BE2C (cell line): ENCODE data around the gene MSS51.

Experiments
- DNase-seq: peaks from one replicate; pipeline ENCODE4 v3.0.0-alpha.2; 2020
- H3K27me3 ChIP-seq: fragments of 250-450 bp; sonication (Bioruptor Pico); 2 replicates; pipeline ENCODE4 v1.5.1; 2020; ENCODE audit warnings: mild to moderate bottlenecking
- H3K36me3 ChIP-seq: fragments of 250-450 bp; sonication (Bioruptor Pico); 2 replicates; pipeline ENCODE4 v1.5.1; 2020; ENCODE audit warnings: mild to moderate bottlenecking
- H3K4me1 ChIP-seq: fragments of 250-450 bp; sonication (Bioruptor Pico); 2 replicates; pipeline ENCODE4 v1.5.1; 2020
- H3K4me3 ChIP-seq: 2 replicates; pipeline ENCODE4 v1.5.1; 2011; ENCODE audit warnings: low read depth, low read length
- H3K9me3 ChIP-seq: fragments of 250-450 bp; sonication (Bioruptor Pico); 2 replicates; pipeline ENCODE4 v1.5.1; 2020
- TF ChIP-seq, protein P1 (sequence below): IDR thresholded peaks from 2 replicates; pipeline ENCODE4 v1.5.1; 2012; ENCODE audit warnings: mild to moderate bottlenecking, low read depth, low read length

Gene MSS51

DNA sequence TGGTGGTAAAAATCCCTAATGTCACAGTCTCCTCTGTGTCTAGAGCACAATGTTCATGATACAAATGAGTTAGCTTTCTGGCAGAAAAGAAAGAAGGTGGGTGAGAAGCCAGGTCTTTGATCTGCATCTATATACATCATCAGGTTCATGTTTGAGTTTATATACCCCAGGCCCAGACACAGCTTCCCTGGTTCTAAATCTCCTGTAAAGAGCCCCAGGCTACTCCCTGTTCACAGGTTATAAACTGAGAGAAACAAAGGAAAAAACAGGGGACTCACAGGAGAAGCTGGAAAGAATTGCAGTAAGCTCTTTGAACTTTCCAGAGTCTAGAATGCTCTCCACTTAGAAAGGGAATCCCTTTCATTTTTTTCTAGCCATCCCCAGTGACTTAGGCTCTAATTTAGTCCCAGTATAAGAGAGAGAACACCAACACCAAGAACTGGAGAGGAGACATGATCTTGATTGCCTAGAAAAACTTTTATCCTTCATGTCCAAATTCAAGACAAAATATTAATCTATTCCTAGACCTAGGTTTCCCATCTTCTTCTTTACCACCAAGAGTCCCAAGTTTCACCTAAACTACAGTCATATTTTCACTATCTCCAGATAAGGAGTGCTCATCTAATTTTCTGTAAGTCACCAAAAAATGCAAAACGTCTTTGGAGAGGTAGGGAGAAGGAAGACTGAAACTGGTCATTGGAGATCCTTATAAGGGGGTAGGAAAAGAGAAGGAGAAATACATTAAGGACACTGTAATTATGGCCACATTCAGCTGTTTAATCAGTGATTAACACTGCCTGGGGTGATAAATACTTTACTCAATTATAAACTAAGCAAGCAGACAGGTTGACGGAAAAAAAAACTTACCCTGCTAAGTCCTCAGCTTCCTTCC lies 469 bp downstream of the MSS51 start:
- no peaks in the 10 kb centered on the region for H3K27me3 ChIP-seq
- H3K9me3 ChIP-seq, result no peaks in the 10 kb centered on the region
- H3K36me3 ChIP-seq, result peaks cover 2% of the 10 kb centered on the region; the same call in 1 of the 2 replicates
- no peak overlapping the region for H3K4me3 ChIP-seq
- H3K4me1 ChIP-seq, result no peaks in the 10 kb centered on the region; the same call in 1 of the 2 replicates
- DNase-seq, result no peak
- TF ChIP-seq, protein P1, sequence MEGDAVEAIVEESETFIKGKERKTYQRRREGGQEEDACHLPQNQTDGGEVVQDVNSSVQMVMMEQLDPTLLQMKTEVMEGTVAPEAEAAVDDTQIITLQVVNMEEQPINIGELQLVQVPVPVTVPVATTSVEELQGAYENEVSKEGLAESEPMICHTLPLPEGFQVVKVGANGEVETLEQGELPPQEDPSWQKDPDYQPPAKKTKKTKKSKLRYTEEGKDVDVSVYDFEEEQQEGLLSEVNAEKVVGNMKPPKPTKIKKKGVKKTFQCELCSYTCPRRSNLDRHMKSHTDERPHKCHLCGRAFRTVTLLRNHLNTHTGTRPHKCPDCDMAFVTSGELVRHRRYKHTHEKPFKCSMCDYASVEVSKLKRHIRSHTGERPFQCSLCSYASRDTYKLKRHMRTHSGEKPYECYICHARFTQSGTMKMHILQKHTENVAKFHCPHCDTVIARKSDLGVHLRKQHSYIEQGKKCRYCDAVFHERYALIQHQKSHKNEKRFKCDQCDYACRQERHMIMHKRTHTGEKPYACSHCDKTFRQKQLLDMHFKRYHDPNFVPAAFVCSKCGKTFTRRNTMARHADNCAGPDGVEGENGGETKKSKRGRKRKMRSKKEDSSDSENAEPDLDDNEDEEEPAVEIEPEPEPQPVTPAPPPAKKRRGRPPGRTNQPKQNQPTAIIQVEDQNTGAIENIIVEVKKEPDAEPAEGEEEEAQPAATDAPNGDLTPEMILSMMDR, result no peak

DNA sequence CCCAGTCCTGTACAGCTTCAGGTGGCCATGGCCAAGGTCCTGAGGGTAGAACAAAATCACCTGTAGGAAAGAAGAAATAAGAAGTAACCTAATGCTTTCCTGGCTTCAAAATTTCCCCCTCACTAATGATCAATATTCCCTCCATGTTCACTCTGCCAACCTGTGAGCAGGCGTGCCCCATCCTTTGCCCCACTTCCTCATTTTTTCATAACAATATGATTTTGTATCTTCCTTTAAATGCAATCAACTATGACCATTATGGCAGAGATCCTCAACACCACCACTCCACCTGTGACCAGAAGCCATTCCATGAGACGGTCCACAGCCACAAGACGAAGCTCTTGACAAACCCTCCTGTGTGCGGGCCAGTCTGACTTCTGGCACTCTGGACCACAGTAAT lies 7.0 kb downstream of the MSS51 start:
- no peak overlapping the region for H3K4me3 ChIP-seq
- H3K9me3 ChIP-seq, result no peaks in the 10 kb centered on the region
- DNase-seq, result no peak
- 0 out of 2 replicates have a peak, but pooled peaks cover 3% of the 10 kb centered on the region for H3K4me1 ChIP-seq
- TF ChIP-seq, protein P1, result no peak
- 0 out of 2 replicates have a peak, but pooled peaks cover 3% of the 10 kb centered on the region for H3K36me3 ChIP-seq
- H3K27me3 ChIP-seq, result no peaks in the 10 kb centered on the region

- no peak overlapping the region for H3K4me3 ChIP-seq
- no peaks in the 10 kb centered on the region for H3K9me3 ChIP-seq
- no peaks in the 10 kb centered on the region for H3K27me3 ChIP-seq
- H3K4me1 ChIP-seq, result 0 out of 2 replicates have a peak, but pooled peaks cover 3% of the 10 kb centered on the region
- TF ChIP-seq, protein P1, result no peak
- H3K36me3 ChIP-seq, result 0 out of 2 replicates have a peak, but pooled peaks cover 3% of the 10 kb centered on the region
- no peak for DNase-seq
Measured at GRCh38 chr10:73424478-73424877, 8.9 kb downstream of the MSS51 start.

DNA sequence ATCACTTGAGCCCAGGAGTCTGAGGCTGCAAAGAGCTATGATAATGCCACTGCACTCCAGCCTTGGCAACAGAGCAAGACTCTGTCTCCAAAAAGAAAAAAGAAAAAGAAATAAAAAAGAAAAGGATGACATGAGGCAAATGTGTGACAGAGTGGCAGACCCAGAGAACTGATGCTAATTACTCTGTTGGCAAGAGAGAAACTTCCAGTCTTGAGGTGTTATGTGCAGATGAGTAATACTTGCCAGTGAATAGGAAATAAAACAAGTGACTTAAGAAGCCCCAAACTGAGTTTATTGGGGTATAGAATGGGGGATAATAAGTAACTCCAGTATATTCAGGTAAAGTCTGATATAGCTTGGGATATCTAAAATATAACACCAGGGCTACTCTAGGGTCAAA lies 10.1 kb downstream of the MSS51 start:
- DNase-seq, result no peak
- TF ChIP-seq, protein P1, result no peak
- Histone ChIP-seq H3K36me3 (0 out of 2 replicates have a peak, but pooled peaks cover 3% of the 10 kb centered on the region), H3K9me3 (no peaks in the 10 kb centered on the region), H3K4me1 (0 out of 2 replicates have a peak, but pooled peaks cover 3% of the 10 kb centered on the region), H3K4me3 (no peak overlapping the region), H3K27me3 (no peaks in the 10 kb centered on the region)

DNA sequence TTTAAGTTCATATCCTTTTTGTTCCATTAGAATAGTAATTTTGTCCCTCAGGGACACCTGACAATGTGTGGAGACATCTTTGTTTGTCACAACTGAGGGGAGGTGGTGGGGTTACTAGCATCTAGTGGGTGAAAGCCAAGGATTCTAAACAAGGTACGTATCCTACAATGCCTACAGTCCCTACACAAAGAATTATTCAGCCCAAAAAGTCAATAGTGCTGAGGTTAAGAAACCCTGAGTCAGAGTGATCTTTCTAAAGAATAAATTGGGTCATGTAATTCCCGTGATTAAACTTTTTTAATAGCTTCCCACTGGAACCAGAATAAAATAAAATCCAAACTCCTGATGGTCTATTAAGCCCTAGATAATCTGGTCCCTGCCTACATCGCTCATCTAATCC lies 16.8 kb downstream of the MSS51 start:
- DNase-seq, result no peak
- no peak overlapping the region for H3K4me3 ChIP-seq
- H3K36me3 ChIP-seq, result no peaks in the 10 kb centered on the region
- no peaks in the 10 kb centered on the region for H3K9me3 ChIP-seq
- H3K4me1 ChIP-seq, result no peaks in the 10 kb centered on the region; the same call in 1 of the 2 replicates
- H3K27me3 ChIP-seq, result no peaks in the 10 kb centered on the region
- TF ChIP-seq, protein P1, result no peak
